ENCODE results near the gene FANCC. TPM values are rescaled to one million over a fixed set of nuclear protein-coding genes. Genes with fewer than 3 reads are reported as not detected.
A peak's percentile ranks its signal among the peaks of the same experiment; 100 is the strongest.
"Not testable (repeated sequence)": the region's sequence is repeated elsewhere in the genome, so short reads cannot be mapped to it uniquely, and the experiment has no call there.

Gene FANCC
- total RNA-seq, 1 experiment from 2014 or later, result 14.0 TPM

DNA sequence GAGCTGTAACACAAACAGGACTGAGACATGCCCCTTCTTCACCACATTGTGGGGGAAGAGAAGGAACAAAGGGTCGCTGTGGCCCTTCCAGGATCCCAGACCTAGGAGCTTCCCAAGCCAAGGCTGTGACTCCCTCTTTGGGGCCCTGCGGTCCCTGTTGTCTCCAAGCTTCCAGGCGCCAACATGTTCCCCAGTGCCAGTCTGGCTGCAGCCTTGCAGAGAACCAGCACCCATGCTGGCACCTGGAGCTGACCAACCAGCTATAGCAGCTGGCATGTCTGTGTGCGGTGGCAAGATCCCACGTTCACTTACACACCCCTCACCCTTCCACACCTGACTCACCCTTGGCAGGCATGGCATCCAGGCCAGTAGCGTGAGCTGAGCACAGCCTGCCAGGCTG is 20.7 kb upstream of the FANCC start:
- Histone ChIP-seq H3K9me2 (replicated peaks; ENCODE audit: insufficient read depth, low read length) (no peaks in the 10 kb centered on the region), H3K4me2 (ENCODE audit: low read depth, low read length, poor library complexity, severe bottlenecking) (no peak overlapping the region)

DNA sequence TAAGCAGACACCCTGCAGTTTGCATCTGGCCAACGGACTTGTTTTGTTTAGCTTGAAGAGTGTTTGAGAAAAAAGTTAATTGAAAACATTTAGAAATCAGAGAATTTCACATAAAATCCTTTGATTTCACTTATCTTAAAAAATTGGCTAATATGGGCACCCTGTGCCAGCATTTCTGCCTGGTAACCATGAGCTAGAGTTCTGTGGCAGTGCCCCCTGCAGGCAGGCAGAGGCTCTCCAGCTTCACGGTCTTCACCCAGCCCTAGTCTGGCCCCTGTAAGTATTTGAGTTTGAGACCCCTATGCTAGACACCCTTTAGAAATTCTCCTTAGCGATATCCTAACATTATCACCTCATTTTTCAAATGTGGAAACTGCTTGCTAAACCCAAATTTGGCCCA is 18.8 kb upstream of the FANCC start:
- H3K4me2 ChIP-seq (ENCODE audit: low read depth, low read length, poor library complexity, severe bottlenecking), result no peak overlapping the region
- no peak overlapping the region for H3K4me3 ChIP-seq (ENCODE audit: low read length)
- no peak overlapping the region for H3K27ac ChIP-seq (ENCODE audit: low read length)
- peak; percentile 83 for DNase-seq
- no peaks in the 10 kb centered on the region for H3K36me3 ChIP-seq (ENCODE audit: insufficient read depth, low read length)
- no peaks in the 10 kb centered on the region for H3K4me1 ChIP-seq (ENCODE audit: low read length)
- H3K79me2 ChIP-seq (ENCODE audit: low read length), result no peaks in the 10 kb centered on the region
- H3K9me3 ChIP-seq (ENCODE audit: low read length), result no peaks in the 10 kb centered on the region
- H3K9me2 ChIP-seq (replicated peaks; ENCODE audit: insufficient read depth, low read length), result no peaks in the 10 kb centered on the region
- no peaks in the 10 kb centered on the region for H4K20me1 ChIP-seq (ENCODE audit: insufficient read depth, low read depth, low read length)
- H3K9ac ChIP-seq (ENCODE audit: low read length), result no peak overlapping the region
- no peak overlapping the region for H2AFZ ChIP-seq (ENCODE audit: low read length)
- H3K27me3 ChIP-seq (ENCODE audit: low read length), result no peaks in the 10 kb centered on the region

More for the DNA sequence above, 20.7 kb upstream of the FANCC start:
- Histone ChIP-seq H3K9ac (ENCODE audit: low read length) (no peak overlapping the region), H4K20me1 (ENCODE audit: insufficient read depth, low read depth, low read length) (no peaks in the 10 kb centered on the region), H3K4me1 (ENCODE audit: low read length) (no peaks in the 10 kb centered on the region), H3K79me2 (ENCODE audit: low read length) (no peaks in the 10 kb centered on the region), H3K9me3 (ENCODE audit: low read length) (no peaks in the 10 kb centered on the region), H3K27ac (ENCODE audit: low read length) (no peak overlapping the region), H3K27me3 (ENCODE audit: low read length) (no peaks in the 10 kb centered on the region), H3K4me3 (ENCODE audit: low read length) (no peak overlapping the region), H3K36me3 (ENCODE audit: insufficient read depth, low read length) (no peaks in the 10 kb centered on the region), H2AFZ (ENCODE audit: low read length) (no peak overlapping the region)
- no peak for DNase-seq

DNA sequence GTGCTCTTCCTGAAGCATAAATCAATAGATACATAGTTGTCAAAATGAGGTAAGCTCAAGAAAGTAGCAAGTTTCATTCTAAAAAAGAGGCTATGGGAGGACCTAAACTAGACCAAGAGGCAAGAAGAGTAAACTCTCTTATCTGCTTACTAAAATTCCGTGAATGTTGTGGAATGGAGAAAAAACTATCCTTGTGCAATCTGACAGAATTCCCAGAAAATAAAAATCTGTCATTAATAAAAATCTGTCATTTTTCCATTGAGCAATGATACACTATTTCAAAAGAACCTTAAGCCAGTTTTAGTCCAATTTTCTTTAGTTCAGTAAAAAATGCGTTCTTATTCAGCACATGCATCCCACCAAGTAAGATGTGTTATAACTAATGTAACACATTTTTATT is 15.9 kb upstream of the FANCC start:
- Histone ChIP-seq H3K4me3 (ENCODE audit: low read length) (no peak overlapping the region), H3K79me2 (ENCODE audit: low read length) (no peaks in the 10 kb centered on the region), H3K27me3 (ENCODE audit: low read length) (no peaks in the 10 kb centered on the region), H3K36me3 (ENCODE audit: insufficient read depth, low read length) (no peaks in the 10 kb centered on the region), H3K9ac (ENCODE audit: low read length) (no peak overlapping the region), H4K20me1 (ENCODE audit: insufficient read depth, low read depth, low read length) (no peaks in the 10 kb centered on the region), H3K9me2 (replicated peaks; ENCODE audit: insufficient read depth, low read length) (no peaks in the 10 kb centered on the region), H3K4me1 (ENCODE audit: low read length) (no peaks in the 10 kb centered on the region), H3K27ac (ENCODE audit: low read length) (no peak overlapping the region), H3K4me2 (ENCODE audit: low read depth, low read length, poor library complexity, severe bottlenecking) (no peak overlapping the region), H2AFZ (ENCODE audit: low read length) (no peak overlapping the region), H3K9me3 (ENCODE audit: low read length) (no peaks in the 10 kb centered on the region)
- DNase-seq, result no peak

DNA sequence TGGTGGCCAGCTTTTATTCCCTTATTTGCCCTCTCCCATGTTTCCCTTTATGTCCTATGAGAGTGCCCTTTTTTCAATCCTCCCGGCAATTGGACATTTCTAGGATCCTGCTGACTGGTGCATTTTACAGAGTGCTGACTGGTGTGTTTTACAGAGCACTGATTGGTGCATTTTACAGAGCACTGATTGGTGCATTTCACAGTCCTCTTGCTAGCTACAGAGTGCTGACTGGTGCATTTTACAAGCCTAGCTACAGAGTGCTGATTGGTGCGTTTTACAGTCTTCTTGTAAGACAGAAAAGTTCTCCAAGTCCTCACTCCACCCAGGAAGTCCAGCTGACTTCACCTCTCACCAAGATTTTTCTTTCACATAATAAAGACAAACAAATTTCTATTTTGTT is 15.4 kb upstream of the FANCC start:
- no peaks in the 10 kb centered on the region for H3K9me3 ChIP-seq (ENCODE audit: low read length)
- no peaks in the 10 kb centered on the region for H4K20me1 ChIP-seq (ENCODE audit: insufficient read depth, low read depth, low read length)
- no peaks in the 10 kb centered on the region for H3K79me2 ChIP-seq (ENCODE audit: low read length)
- no peak overlapping the region for H3K9ac ChIP-seq (ENCODE audit: low read length)
- H2AFZ ChIP-seq (ENCODE audit: low read length), result no peak overlapping the region
- H3K4me1 ChIP-seq (ENCODE audit: low read length), result no peaks in the 10 kb centered on the region
- no peak overlapping the region for H3K4me3 ChIP-seq (ENCODE audit: low read length)
- H3K36me3 ChIP-seq (ENCODE audit: insufficient read depth, low read length), result no peaks in the 10 kb centered on the region
- no peak for DNase-seq
- no peaks in the 10 kb centered on the region for H3K9me2 ChIP-seq (replicated peaks; ENCODE audit: insufficient read depth, low read length)
- H3K27me3 ChIP-seq (ENCODE audit: low read length), result no peaks in the 10 kb centered on the region
- no peak overlapping the region for H3K27ac ChIP-seq (ENCODE audit: low read length)
- no peak overlapping the region for H3K4me2 ChIP-seq (ENCODE audit: low read depth, low read length, poor library complexity, severe bottlenecking)

DNA sequence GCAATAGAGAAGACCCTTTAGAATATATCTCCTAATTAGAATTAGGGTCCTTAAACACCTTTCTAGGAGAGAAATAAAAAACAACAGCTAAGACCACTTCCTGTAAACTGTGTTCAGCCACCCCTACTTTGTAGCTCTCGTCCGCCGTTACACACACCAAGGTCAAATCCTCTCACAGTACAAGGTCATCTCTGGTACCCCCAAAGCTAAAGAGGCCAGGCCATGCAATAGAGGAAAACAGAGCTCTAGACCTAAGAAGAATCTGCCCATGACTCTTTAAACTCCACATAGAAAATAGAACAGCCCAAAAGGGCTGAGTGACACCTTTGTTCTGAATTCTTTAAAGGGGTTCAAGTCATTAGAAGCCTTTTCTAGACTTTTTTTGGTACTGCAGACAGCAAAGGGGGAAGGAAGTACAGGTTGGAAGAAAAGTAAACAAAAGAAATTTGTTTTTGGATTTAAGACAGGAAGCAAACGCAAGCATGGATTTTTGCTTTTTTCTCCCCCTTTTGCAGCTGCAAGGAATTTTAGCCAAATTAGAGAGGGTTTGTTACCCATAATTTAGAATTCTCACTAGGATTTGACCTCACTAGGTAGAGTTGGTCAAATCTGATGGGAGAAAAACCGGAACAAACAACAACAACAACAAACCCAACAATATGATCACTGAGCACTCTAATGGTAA is 13.4 kb upstream of the FANCC start:
- DNase-seq, result no peak
- Histone ChIP-seq H3K9ac (ENCODE audit: low read length) (no peak overlapping the region), H3K4me3 (ENCODE audit: low read length) (no peak overlapping the region), H3K79me2 (ENCODE audit: low read length) (no peaks in the 10 kb centered on the region), H3K9me3 (ENCODE audit: low read length) (peaks cover 7% of the 10 kb centered on the region; the same call in 1 of the 2 replicates), H4K20me1 (ENCODE audit: insufficient read depth, low read depth, low read length) (no peaks in the 10 kb centered on the region), H3K4me2 (ENCODE audit: low read depth, low read length, poor library complexity, severe bottlenecking) (no peak overlapping the region), H3K9me2 (replicated peaks; ENCODE audit: insufficient read depth, low read length) (no peaks in the 10 kb centered on the region), H3K27me3 (ENCODE audit: low read length) (0 out of 2 replicates have a peak, but pooled peaks cover 2% of the 10 kb centered on the region), H3K4me1 (ENCODE audit: low read length) (no peaks in the 10 kb centered on the region), H3K36me3 (ENCODE audit: insufficient read depth, low read length) (no peaks in the 10 kb centered on the region; the same call in 1 of the 2 replicates), H2AFZ (ENCODE audit: low read length) (no peak overlapping the region), H3K27ac (ENCODE audit: low read length) (no peak overlapping the region)

DNA sequence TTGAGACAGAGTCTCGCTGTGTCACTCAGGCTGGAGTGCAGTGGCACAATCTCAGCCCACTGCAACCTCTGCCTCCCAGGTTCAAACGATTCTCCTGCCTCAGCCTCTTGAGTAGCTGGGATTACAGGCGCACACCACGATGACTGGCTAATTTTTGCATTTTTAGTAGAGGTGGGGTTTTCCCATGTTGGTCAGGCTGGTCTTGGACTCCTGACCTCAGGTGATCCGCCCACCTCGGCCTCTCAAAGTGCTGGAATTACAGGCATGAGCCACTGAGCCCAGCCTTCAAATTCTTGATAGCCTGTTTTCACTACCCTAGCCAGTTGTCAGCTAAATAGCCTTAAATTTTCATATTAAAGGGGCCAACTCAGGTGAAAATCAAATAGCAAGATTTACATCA is 11.6 kb upstream of the FANCC start:
- H2AFZ ChIP-seq (ENCODE audit: low read length); H3K27ac ChIP-seq (ENCODE audit: low read length); H3K79me2 ChIP-seq (ENCODE audit: low read length); H3K4me1 ChIP-seq (ENCODE audit: low read length); DNase-seq; H3K27me3 ChIP-seq (ENCODE audit: low read length); H3K4me2 ChIP-seq (ENCODE audit: low read depth, low read length, poor library complexity, severe bottlenecking); H3K9ac ChIP-seq (ENCODE audit: low read length); H4K20me1 ChIP-seq (ENCODE audit: insufficient read depth, low read depth, low read length); H3K36me3 ChIP-seq (ENCODE audit: insufficient read depth, low read length); H3K4me3 ChIP-seq (ENCODE audit: low read length); H3K9me2 ChIP-seq (replicated peaks; ENCODE audit: insufficient read depth, low read length): not testable (repeated sequence)
- H3K9me3 ChIP-seq (ENCODE audit: low read length), result peaks cover 10% of the 10 kb centered on the region; the same call in 1 of the 2 replicates

DNA sequence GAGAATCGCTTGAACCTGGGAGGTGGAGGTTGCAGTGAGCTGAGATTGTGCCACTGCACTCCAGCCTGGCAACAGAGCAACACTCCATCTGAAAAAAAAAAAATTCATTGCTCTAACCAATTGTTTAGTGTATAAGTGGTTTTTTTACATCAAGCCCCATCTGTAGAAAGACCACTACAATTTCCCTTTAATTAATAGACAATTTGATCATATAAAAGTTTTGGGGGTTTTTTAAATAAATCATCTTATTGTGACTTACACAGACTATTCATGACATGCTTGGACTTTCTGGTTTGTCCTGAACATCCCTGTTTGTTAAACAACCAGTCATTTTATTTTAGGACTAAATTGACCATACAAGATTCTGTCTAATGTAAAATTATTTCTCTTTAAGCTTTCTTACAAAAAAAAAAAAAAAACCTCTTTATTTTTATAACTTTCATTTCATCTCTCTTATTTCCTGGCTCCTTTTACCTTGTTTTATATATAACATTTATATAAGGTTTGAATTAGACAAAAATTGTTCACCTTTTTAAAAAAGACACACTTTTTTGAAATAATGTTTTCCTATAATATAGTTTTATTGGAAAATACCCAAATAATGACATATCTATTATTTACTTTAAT is 9.8 kb upstream of the FANCC start:
- Histone ChIP-seq H3K36me3 (ENCODE audit: insufficient read depth, low read length) (no peaks in the 10 kb centered on the region; the same call in 1 of the 2 replicates), H3K79me2 (ENCODE audit: low read length) (no peaks in the 10 kb centered on the region), H3K4me2 (ENCODE audit: low read depth, low read length, poor library complexity, severe bottlenecking) (no peak overlapping the region), H3K9me3 (ENCODE audit: low read length) (peaks cover 10% of the 10 kb centered on the region; the same call in 1 of the 2 replicates), H3K4me3 (ENCODE audit: low read length) (no peak overlapping the region), H3K4me1 (ENCODE audit: low read length) (no peaks in the 10 kb centered on the region), H2AFZ (ENCODE audit: low read length) (no peak overlapping the region), H3K27ac (ENCODE audit: low read length) (no peak overlapping the region), H3K9me2 (replicated peaks; ENCODE audit: insufficient read depth, low read length) (no peaks in the 10 kb centered on the region), H3K27me3 (ENCODE audit: low read length) (0 out of 2 replicates have a peak, but pooled peaks cover 2% of the 10 kb centered on the region), H3K9ac (ENCODE audit: low read length) (no peak overlapping the region), H4K20me1 (ENCODE audit: insufficient read depth, low read depth, low read length) (no peaks in the 10 kb centered on the region)
- DNase-seq, result no peak

DNA sequence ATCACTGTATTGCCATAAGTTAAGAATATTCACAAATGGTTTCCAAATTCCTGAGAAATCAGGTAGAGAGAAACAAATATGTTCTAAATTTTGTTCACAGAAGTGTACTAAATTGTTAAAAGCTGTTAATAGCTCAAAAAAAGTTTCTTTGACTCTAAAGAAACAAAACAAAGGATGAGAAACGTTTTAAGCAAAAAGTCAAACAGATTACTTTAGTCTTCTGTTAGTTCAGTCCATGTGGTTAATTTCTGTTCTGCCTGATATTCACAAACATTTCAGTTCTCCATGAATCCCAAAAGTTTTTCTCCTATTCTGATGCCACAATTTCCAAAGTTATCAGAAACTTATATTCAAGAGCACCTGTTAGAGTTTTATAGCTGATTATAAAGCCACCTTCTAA is 7.7 kb upstream of the FANCC start:
- no peak overlapping the region for H3K4me2 ChIP-seq (ENCODE audit: low read depth, low read length, poor library complexity, severe bottlenecking)
- no peaks in the 10 kb centered on the region for H3K4me1 ChIP-seq (ENCODE audit: low read length)
- H3K79me2 ChIP-seq (ENCODE audit: low read length), result no peaks in the 10 kb centered on the region
- H3K9ac ChIP-seq (ENCODE audit: low read length), result no peak overlapping the region
- no peaks in the 10 kb centered on the region for H3K9me2 ChIP-seq (replicated peaks; ENCODE audit: insufficient read depth, low read length)
- H2AFZ ChIP-seq (ENCODE audit: low read length), result no peak overlapping the region
- no peak overlapping the region for H3K4me3 ChIP-seq (ENCODE audit: low read length)
- peaks cover 10% of the 10 kb centered on the region; the same call in 1 of the 2 replicates for H3K9me3 ChIP-seq (ENCODE audit: low read length)
- no peaks in the 10 kb centered on the region; the same call in 1 of the 2 replicates for H3K36me3 ChIP-seq (ENCODE audit: insufficient read depth, low read length)
- H3K27ac ChIP-seq (ENCODE audit: low read length), result no peak overlapping the region
- DNase-seq, result no peak
- H3K27me3 ChIP-seq (ENCODE audit: low read length), result 0 out of 2 replicates have a peak, but pooled peaks cover 2% of the 10 kb centered on the region
- H4K20me1 ChIP-seq (ENCODE audit: insufficient read depth, low read depth, low read length), result no peaks in the 10 kb centered on the region

Measured in Karpas-422 (cell line).